GM19455 (cell line): ENCODE data around the gene ZDHHC3.

Source experiments
- ATAC-seq: cut with Tn5 transposase; IDR thresholded peaks from one replicate; pipeline ENCODE4 v1.9.1; 2021; ENCODE audit not compliant: unreplicated experiment

Gene ZDHHC3

GRCh38 chr3:44899683-44900367, 76.1 kb downstream of the ZDHHC3 start:
- ATAC-seq, result no peak

GRCh38 chr3:44896440-44896839, 79.5 kb downstream of the ZDHHC3 start:
- ATAC-seq, result no peak

- ATAC-seq, result no peak
These were observed 81.5 kb downstream of the ZDHHC3 start for GRCh38 chr3:44894485-44894884.

- ATAC-seq, result no peak
These were observed 82.9 kb downstream of the ZDHHC3 start for GRCh38 chr3:44893097-44893496.

- no peak for ATAC-seq
These were observed 83.3 kb downstream of the ZDHHC3 start for GRCh38 chr3:44892689-44893088.

- no peak for ATAC-seq
These were observed 85.1 kb downstream of the ZDHHC3 start for GRCh38 chr3:44890852-44891251.

GRCh38 chr3:44890258-44890657, 85.7 kb downstream of the ZDHHC3 start:
- no peak for ATAC-seq

- ATAC-seq, result no peak
These were observed 88.9 kb downstream of the ZDHHC3 start for GRCh38 chr3:44887101-44887500.

- ATAC-seq, result no peak
These were observed 89.4 kb downstream of the ZDHHC3 start for GRCh38 chr3:44886561-44886960.

- no peak for ATAC-seq
These were observed 90.4 kb downstream of the ZDHHC3 start for GRCh38 chr3:44885618-44886017.

- no peak for ATAC-seq
These were observed 92.0 kb downstream of the ZDHHC3 start for GRCh38 chr3:44883999-44884431.

- ATAC-seq, result no peak
These were observed 92.6 kb downstream of the ZDHHC3 start for GRCh38 chr3:44883213-44883955.

GRCh38 chr3:44880284-44880683, 95.7 kb downstream of the ZDHHC3 start:
- ATAC-seq, result no peak

GRCh38 chr3:44877333-44877732, 98.6 kb downstream of the ZDHHC3 start:
- no peak for ATAC-seq

GRCh38 chr3:44875596-44875995, 100.4 kb downstream of the ZDHHC3 start:
- no peak for ATAC-seq
